WTC11 (cell line): ENCODE data around the gene SYNGR1. TPM values are rescaled to one million over a fixed set of nuclear protein-coding genes. Genes with fewer than 3 reads are reported as not detected.

Experiments
- ATAC-seq: fragments of 200-7000 bp; cut with Tn5 transposase; 2 replicates; pipeline ENCODE4 v1.10.0; 2021; ENCODE audit warnings: mild to moderate bottlenecking, moderate library complexity
- CTCF ChIA-PET: fragments of 300-600 bp; sonication (Branson Sonifier 250); formaldehyde crosslinking; loops from one replicate; lab custom pipeline; 2021; ENCODE audit warnings: antibody characterized with exemption; lab: Charles Lee
- POLR2A ChIA-PET: fragments of 350-600 bp; sonication (Branson Sonifier 250); formaldehyde crosslinking; loops from one replicate; lab custom pipeline; 2021; ENCODE audit warnings: antibody characterized with exemption; lab: Charles Lee
- DNase-seq: peaks from one replicate; pipeline ENCODE4 v3.0.0; 2021; ENCODE audit warnings: low spot score
- H3K27ac Mint-ChIP-seq: 2 replicates; pipeline ENCODE4 v1.8.0; 2021; ENCODE audit warnings: mixed read lengths
- H3K27me3 Mint-ChIP-seq: 2 replicates; pipeline ENCODE4 v1.8.0; 2021; ENCODE audit warnings: low read depth, mild to moderate bottlenecking, moderate library complexity, mixed read lengths
- H3K36me3 Mint-ChIP-seq: 2 replicates; pipeline ENCODE4 v1.8.0; 2021; ENCODE audit warnings: mixed read lengths
- H3K4me1 Mint-ChIP-seq: 2 replicates; pipeline ENCODE4 v1.8.0; 2022; ENCODE audit warnings: mixed read lengths
- H3K4me3 Mint-ChIP-seq: 2 replicates; pipeline ENCODE4 v1.8.0; 2021; ENCODE audit warnings: mild to moderate bottlenecking, moderate library complexity, mixed read lengths
- H3K9me3 Mint-ChIP-seq: 2 replicates; pipeline ENCODE4 v1.8.0; 2021; ENCODE audit warnings: mixed read lengths
- ATF2 ChIP-seq: sonication (generic); formaldehyde crosslinking; IDR thresholded peaks from 2 replicates; pipeline ENCODE4 v1.8.1; 2022; ENCODE audit warnings: low read depth, missing genetic modification reagents, borderline replicate concordance
- ATF3 ChIP-seq: sonication (generic); formaldehyde crosslinking; conservative IDR thresholded peaks from 2 replicates; pipeline ENCODE4 v1.8.1; 2022; ENCODE audit warnings: mild to moderate bottlenecking, missing genetic modification reagents
- CDX4 ChIP-seq: fragments of 250-450 bp; sonication (Bioruptor Pico); IDR thresholded peaks from 2 replicates; pipeline ENCODE4 v1.9.0; 2021; ENCODE audit warnings: moderate library complexity, mild to moderate bottlenecking, inconsistent platforms, borderline replicate concordance
- CREM ChIP-seq: sonication (generic); formaldehyde crosslinking; IDR thresholded peaks from 2 replicates; pipeline ENCODE4 v1.8.1; 2022; ENCODE audit warnings: mild to moderate bottlenecking, missing genetic modification reagents, moderate library complexity
- E2F4 ChIP-seq: sonication (generic); formaldehyde crosslinking; IDR thresholded peaks from 2 replicates; pipeline ENCODE4 v1.8.1; 2022; ENCODE audit warnings: low read depth, mild to moderate bottlenecking, moderate library complexity, missing genetic modification reagents, borderline replicate concordance
- EMX1 ChIP-seq: fragments of 250-450 bp; sonication (Bioruptor Pico); IDR thresholded peaks from 2 replicates; pipeline ENCODE4 v1.8.0; 2021; ENCODE audit warnings: mild to moderate bottlenecking
- ESRRA ChIP-seq: sonication (generic); formaldehyde crosslinking; IDR thresholded peaks from 2 replicates; pipeline ENCODE4 v1.8.1; 2022; ENCODE audit warnings: mild to moderate bottlenecking, missing genetic modification reagents, borderline replicate concordance
- ETV6 ChIP-seq: sonication (generic); formaldehyde crosslinking; IDR thresholded peaks from 2 replicates; pipeline ENCODE4 v1.8.1; 2022; ENCODE audit warnings: mild to moderate bottlenecking, missing genetic modification reagents
- FOXJ3 ChIP-seq: sonication (generic); formaldehyde crosslinking; IDR thresholded peaks from 2 replicates; pipeline ENCODE4 v1.9.0; 2021; ENCODE audit warnings: missing genetic modification reagents, mild to moderate bottlenecking, borderline replicate concordance
- FOXP1 ChIP-seq: sonication (generic); formaldehyde crosslinking; IDR thresholded peaks from 2 replicates; pipeline ENCODE4 v1.8.0; 2022; ENCODE audit warnings: missing genetic modification reagents, mild to moderate bottlenecking, moderate library complexity, borderline replicate concordance
- HMGA2 ChIP-seq: fragments of 250-450 bp; sonication (Bioruptor Pico); IDR thresholded peaks from 2 replicates; pipeline ENCODE4 v1.4.0; 2021; ENCODE audit warnings: mild to moderate bottlenecking, moderate library complexity
- JUN ChIP-seq: sonication (generic); formaldehyde crosslinking; IDR thresholded peaks from 2 replicates; pipeline ENCODE4 v1.8.0; 2023; ENCODE audit warnings: mild to moderate bottlenecking, missing genetic modification reagents
- MAX ChIP-seq: sonication (generic); formaldehyde crosslinking; IDR thresholded peaks from 2 replicates; pipeline ENCODE4 v1.8.0; 2022; ENCODE audit warnings: mild to moderate bottlenecking, missing genetic modification reagents
- MXD4 ChIP-seq: fragments of 250-450 bp; sonication (Bioruptor Pico); IDR thresholded peaks from 2 replicates; pipeline ENCODE4 v1.8.0; 2021; ENCODE audit warnings: mild to moderate bottlenecking, moderate library complexity, borderline replicate concordance
- MYBL2 ChIP-seq: sonication (generic); formaldehyde crosslinking; IDR thresholded peaks from 2 replicates; pipeline ENCODE4 v1.8.1; 2023; ENCODE audit warnings: mild to moderate bottlenecking, moderate library complexity, missing genetic modification reagents
- NFATC4 ChIP-seq: fragments of 250-450 bp; sonication (Bioruptor Pico); IDR thresholded peaks from 2 replicates; pipeline ENCODE4 v1.9.0; 2021; ENCODE audit warnings: mild to moderate bottlenecking
- NFE2L1 ChIP-seq: sonication (generic); formaldehyde crosslinking; IDR thresholded peaks from 2 replicates; pipeline ENCODE4 v1.8.1; 2023; ENCODE audit warnings: missing genetic modification reagents
- NFYB ChIP-seq: sonication (generic); formaldehyde crosslinking; conservative IDR thresholded peaks from 2 replicates; pipeline ENCODE4 v1.8.0; 2022; ENCODE audit warnings: low read depth, missing genetic modification reagents
- NR2C2 ChIP-seq: sonication (generic); formaldehyde crosslinking; IDR thresholded peaks from 2 replicates; pipeline ENCODE4 v1.8.0; 2022; ENCODE audit warnings: mild to moderate bottlenecking, missing genetic modification reagents
- RELA ChIP-seq: sonication (generic); formaldehyde crosslinking; IDR thresholded peaks from 2 replicates; pipeline ENCODE4 v1.8.1; 2022; ENCODE audit warnings: missing genetic modification reagents, mild to moderate bottlenecking, borderline replicate concordance
- SP1 ChIP-seq: sonication (generic); formaldehyde crosslinking; conservative IDR thresholded peaks from 2 replicates; pipeline ENCODE4 v1.8.1; 2022; ENCODE audit warnings: missing genetic modification reagents
- TCF7 ChIP-seq: sonication (generic); formaldehyde crosslinking; IDR thresholded peaks from 2 replicates; pipeline ENCODE4 v1.8.0; 2022; ENCODE audit warnings: mild to moderate bottlenecking, low read depth, missing genetic modification reagents, moderate library complexity
- ZBTB21 ChIP-seq: sonication (generic); formaldehyde crosslinking; IDR thresholded peaks from 2 replicates; pipeline ENCODE4 v1.8.1; 2023; ENCODE audit warnings: mild to moderate bottlenecking, missing genetic modification reagents, borderline replicate concordance
- ZNF232 ChIP-seq: sonication (generic); formaldehyde crosslinking; IDR thresholded peaks from 2 replicates; pipeline ENCODE4 v1.8.0; 2022; ENCODE audit warnings: mild to moderate bottlenecking, missing genetic modification reagents
- total RNA-seq: library from RNA; stranded (reverse); gene quantifications from 3 replicates; pipeline ENCODE4 v1.2.3, GENCODE V29; 2021

SYNGR1 gene
- total RNA-seq, 1 experiment from 2014 or later, result 35.3 TPM

- Mint-ChIP-seq H3K27me3 (no peaks in the 10 kb centered on the region), H3K4me1 (peaks cover 33% of the 10 kb centered on the region), H3K27ac (no peak overlapping the region; the same call in 1 of the 2 replicates), H3K9me3 (no peaks in the 10 kb centered on the region), H3K36me3 (peaks cover 5% of the 10 kb centered on the region; the same call in 1 of the 2 replicates), H3K4me3 (no peak overlapping the region)
- CTCF ChIA-PET, result no interaction called here
- ATAC-seq (no peak), DNase-seq (no peak)
- POLR2A ChIA-PET, result no interaction called here
- TF ChIP-seq SP1 (CRISPR knock-in tag) (no peak), HMGA2 (CRISPR knock-in tag) (no peak), NFYB (CRISPR knock-in tag) (no peak), ZNF232 (CRISPR knock-in tag) (no peak)
These were observed 82.6 kb downstream of the SYNGR1 start for GRCh38 chr22:39432361-39432811.

GRCh38 chr22:39433476-39434242 lies 83.9 kb downstream of the SYNGR1 start:
- TF ChIP-seq TCF7 (CRISPR knock-in tag) (no peak), EMX1 (CRISPR knock-in tag) (no peak), ATF3 (CRISPR knock-in tag) (no peak), MYBL2 (no peak), ZBTB21 (CRISPR knock-in tag) (no peak), NFATC4 (CRISPR knock-in tag) (no peak), CDX4 (no peak), MAX (CRISPR knock-in tag) (no peak), RELA (CRISPR knock-in tag) (no peak)
- H3K4me3 Mint-ChIP-seq, result no peak overlapping the region
- peaks cover 27% of the 10 kb centered on the region for H3K4me1 Mint-ChIP-seq
- H3K36me3 Mint-ChIP-seq, result peaks cover 5% of the 10 kb centered on the region; the same call in 1 of the 2 replicates
- no peaks in the 10 kb centered on the region for H3K9me3 Mint-ChIP-seq
- ChIA-PET POLR2A (interaction anchor here (0.6 kb wide), 1 partner anchor 48 kb away, joined by 3 read pairs; no protein-coding TSS in a partner anchor), CTCF (interaction anchor here (0.5 to 4.3 kb wide), 5 partner anchors 14 to 44 kb away, joined by 3 to 33 read pairs (median 3); partner anchors contain the start of gene TAB1)
- DNase-seq, result no peak
- peak overlapping the region; percentile 70; the same call in 1 of the 2 replicates for H3K27ac Mint-ChIP-seq
- H3K27me3 Mint-ChIP-seq, result no peaks in the 10 kb centered on the region
- ATAC-seq, result no peak

- H3K4me1 Mint-ChIP-seq, result peaks cover 22% of the 10 kb centered on the region
- ATAC-seq (no peak), DNase-seq (no peak)
- H3K36me3 Mint-ChIP-seq, result peaks cover 5% of the 10 kb centered on the region; the same call in 1 of the 2 replicates
- POLR2A ChIA-PET, result interaction anchor here (0.6 kb wide), 1 partner anchor 48 kb away, joined by 3 read pairs; no protein-coding TSS in a partner anchor
- no peaks in the 10 kb centered on the region for H3K27me3 Mint-ChIP-seq
- H3K27ac Mint-ChIP-seq, result no peak overlapping the region
- H3K9me3 Mint-ChIP-seq, result no peaks in the 10 kb centered on the region
- TF ChIP-seq ATF2 (CRISPR knock-in tag) (no peak), E2F4 (no peak), ETV6 (CRISPR knock-in tag) (no peak), NFATC4 (CRISPR knock-in tag) (no peak), NR2C2 (CRISPR knock-in tag) (no peak), ZBTB21 (CRISPR knock-in tag) (no peak), CDX4 (no peak), JUN (no peak), FOXJ3 (CRISPR knock-in tag) (no peak), MXD4 (CRISPR knock-in tag) (no peak), FOXP1 (CRISPR knock-in tag) (no peak), ESRRA (no peak), NFE2L1 (CRISPR knock-in tag) (no peak), CREM (CRISPR knock-in tag) (no peak)
- CTCF ChIA-PET, result interaction anchor here (0.5 to 4.3 kb wide), 7 partner anchors 14 to 45 kb away, joined by 3 to 33 read pairs (median 3); partner anchors contain the start of gene TAB1
- no peak overlapping the region for H3K4me3 Mint-ChIP-seq
These were observed 84.5 kb downstream of the SYNGR1 start for GRCh38 chr22:39434243-39434653.
